Stimulated activated CD8-positive, alpha-beta memory T cell treated with anti-CD3 and anti-CD28 coated beads, Interleukin-4, amount 100 ng/mL, for 24 hours (primary cell): ENCODE results near the gene ZBTB20.

Source experiments
- DNase-seq: peaks from one replicate; pipeline ENCODE4 v3.0.0-alpha.2; 2020; ENCODE audit warnings: low read depth

The ZBTB20 gene

GRCh38 chr3:114904633-114905032 is 242.5 kb downstream of the ZBTB20 start:
- DNase-seq: no peak

GRCh38 chr3:114903213-114903612 is 243.9 kb downstream of the ZBTB20 start:
- no peak for DNase-seq

- no peak for DNase-seq
These were observed 244.4 kb downstream of the ZBTB20 start for GRCh38 chr3:114902691-114903101.

- DNase-seq: no peak
These were observed 246.2 kb downstream of the ZBTB20 start for GRCh38 chr3:114900908-114901307.

GRCh38 chr3:114899186-114899931 is 247.7 kb downstream of the ZBTB20 start:
- DNase-seq: no peak

- DNase-seq: no peak
These were observed 250.1 kb downstream of the ZBTB20 start for GRCh38 chr3:114896978-114897377.

GRCh38 chr3:114893361-114893760 is 253.7 kb downstream of the ZBTB20 start:
- no peak for DNase-seq

GRCh38 chr3:114892880-114893279 is 254.2 kb downstream of the ZBTB20 start:
- DNase-seq: no peak

GRCh38 chr3:114892131-114892879 is 254.8 kb downstream of the ZBTB20 start:
- DNase-seq: no peak

- DNase-seq: no peak
These were observed 259.3 kb downstream of the ZBTB20 start for GRCh38 chr3:114887806-114888205.

- DNase-seq: no peak
These were observed 260.2 kb downstream of the ZBTB20 start for GRCh38 chr3:114886905-114887304.

- no peak for DNase-seq
These were observed 262.7 kb downstream of the ZBTB20 start for GRCh38 chr3:114884213-114884923.

- no peak for DNase-seq
These were observed 267.0 kb downstream of the ZBTB20 start for GRCh38 chr3:114880078-114880477.

GRCh38 chr3:114879059-114880031 is 267.7 kb downstream of the ZBTB20 start:
- no peak for DNase-seq

- no peak for DNase-seq
These were observed 268.8 kb downstream of the ZBTB20 start for GRCh38 chr3:114878114-114878839.

GRCh38 chr3:114877378-114878113 is 269.5 kb downstream of the ZBTB20 start:
- DNase-seq: no peak

- DNase-seq: no peak
These were observed 272.5 kb downstream of the ZBTB20 start for GRCh38 chr3:114874522-114874971.

GRCh38 chr3:114873591-114873990 is 273.5 kb downstream of the ZBTB20 start:
- no peak for DNase-seq

- no peak for DNase-seq
These were observed 274.5 kb downstream of the ZBTB20 start for GRCh38 chr3:114872588-114872987.

- DNase-seq: no peak
These were observed 275.0 kb downstream of the ZBTB20 start for GRCh38 chr3:114872050-114872449.
